ENCODE data around the gene PRKCA.

The PRKCA gene

DNA sequence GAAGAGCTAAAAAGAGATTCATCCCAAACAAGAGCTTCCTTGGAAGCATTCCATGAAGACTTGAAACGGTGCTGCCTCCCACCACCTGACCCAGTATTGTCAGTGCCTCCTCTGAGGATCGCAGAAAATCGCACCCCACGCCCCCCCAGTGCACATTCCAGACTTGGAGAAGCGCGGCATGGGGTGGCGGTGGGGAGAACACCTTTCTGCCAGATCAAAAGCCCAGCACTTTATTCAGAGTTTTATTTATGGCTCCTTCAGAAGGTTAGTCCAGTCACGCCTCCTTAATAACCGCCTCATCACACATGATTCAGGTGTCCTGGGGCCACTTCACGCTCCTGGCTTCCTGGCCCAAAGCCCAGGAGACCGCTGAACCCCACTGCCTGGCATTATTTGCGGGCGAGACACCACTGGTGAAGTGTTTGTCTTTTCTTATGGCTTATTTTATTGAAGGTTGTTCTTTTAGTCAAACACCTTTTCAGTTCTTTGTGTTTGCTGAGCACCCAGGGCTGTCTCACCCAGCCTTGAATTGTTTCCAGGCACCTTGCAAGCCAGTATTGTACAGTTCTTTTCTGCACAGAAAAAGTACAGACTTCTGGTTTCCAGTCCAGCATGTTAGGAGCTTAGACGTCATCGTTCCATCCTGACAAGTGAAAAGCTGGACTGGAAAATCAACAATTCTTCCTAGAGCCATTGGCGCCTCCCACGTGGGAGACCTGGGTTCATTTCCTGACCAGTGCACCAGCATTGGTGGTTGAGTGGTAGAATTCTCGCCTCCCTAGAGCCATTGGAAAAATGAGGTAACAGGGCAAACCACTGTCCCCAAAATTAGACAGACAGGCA is 452.9 kb downstream of the PRKCA start:
- no peak for DNase-seq

DNA sequence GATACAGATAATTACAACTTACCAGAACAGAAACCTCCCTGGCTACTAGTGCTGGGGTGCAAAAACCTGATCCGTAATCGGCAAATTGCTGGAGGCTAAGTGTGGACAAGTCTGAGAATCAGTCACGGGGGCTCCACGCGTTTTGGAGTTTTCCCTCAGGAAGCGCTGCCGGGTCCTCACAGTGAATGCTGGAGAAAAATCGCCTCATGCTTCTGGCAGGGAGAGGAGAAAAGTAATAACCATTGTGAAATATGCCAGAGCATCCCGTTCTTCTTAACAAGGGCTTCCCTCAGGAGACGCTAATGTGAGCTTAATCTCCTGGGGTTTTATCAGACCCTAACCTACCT is 453.5 kb downstream of the PRKCA start:
- no peak for DNase-seq

DNA sequence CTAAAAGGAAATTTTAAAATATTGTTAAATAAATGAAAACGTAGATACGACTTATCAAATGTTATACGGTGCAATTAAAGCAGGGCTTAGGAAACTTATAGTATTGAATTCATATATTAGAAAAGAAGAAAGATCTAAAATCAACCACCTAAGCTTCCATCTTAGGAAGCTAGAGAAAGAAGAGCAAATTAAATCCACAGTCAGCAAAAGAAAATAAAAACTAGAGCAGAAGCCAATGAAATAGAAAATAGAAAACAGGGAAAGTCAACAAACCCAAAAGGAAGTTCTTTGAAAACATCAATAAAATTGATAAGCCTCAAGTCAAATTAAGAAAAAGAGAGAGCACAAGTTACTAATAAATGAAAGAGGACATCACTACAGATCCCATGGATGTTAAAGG is 457.9 kb downstream of the PRKCA start:
- DNase-seq, result no peak

DNA sequence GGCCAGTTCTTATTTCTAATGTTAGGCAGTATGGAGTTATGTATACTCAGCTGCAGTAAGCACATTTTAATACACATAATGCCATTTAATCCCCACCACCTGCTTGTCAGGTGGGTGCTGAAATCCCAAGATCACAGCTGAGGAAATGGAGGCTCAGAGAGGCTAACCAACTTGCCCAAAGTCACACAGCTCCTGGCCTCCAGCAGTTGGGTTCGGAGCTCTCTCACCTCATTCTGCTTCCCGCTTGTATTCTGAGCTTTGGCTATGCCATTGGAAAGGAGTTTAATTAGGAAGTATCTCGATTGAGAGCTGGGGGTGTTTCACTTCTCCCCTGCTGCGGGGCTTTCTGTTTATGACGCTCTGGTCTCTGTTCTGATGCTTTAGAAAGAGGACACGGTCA is 459.9 kb downstream of the PRKCA start:
- no peak for DNase-seq

DNA sequence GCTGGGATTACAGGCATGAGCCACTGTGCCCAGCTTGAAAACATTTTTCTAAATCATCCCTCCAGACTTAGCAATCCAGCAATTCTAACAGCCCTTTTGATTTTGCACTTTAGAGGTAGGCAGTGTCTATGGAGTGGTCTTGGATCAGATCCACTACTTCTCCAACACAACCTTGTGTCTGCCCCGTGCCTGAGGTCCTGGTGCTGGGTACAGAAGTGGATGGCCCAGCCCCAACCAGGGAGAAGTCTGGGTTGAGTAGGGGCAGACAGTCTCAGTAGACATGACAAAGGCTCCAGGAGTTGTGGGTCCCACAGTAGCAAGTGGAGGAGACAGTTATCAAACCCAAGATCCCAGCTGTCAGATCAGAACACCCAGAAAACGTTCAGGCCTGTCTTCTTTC is 460.6 kb downstream of the PRKCA start:
- DNase-seq, result no peak

DNA sequence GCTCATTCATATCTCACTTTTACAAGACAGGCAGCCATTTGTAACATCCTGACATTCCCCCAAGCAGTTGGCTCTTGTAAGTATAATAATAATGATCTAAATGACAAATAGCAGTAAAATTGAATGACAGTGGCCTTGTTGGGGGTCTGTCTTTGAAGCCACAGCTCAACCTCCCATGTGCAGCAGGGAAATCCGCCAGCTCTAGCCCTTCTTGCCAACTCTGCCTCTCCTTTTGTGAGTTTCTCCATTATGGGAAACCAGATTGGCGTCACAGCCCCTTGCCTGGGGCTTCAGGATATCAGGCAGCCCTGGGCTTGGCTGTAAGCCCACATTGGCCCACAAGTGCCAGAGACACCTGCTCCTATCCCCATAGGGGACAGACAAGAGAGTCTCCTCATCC is 462.1 kb downstream of the PRKCA start:
- no peak for DNase-seq

DNA sequence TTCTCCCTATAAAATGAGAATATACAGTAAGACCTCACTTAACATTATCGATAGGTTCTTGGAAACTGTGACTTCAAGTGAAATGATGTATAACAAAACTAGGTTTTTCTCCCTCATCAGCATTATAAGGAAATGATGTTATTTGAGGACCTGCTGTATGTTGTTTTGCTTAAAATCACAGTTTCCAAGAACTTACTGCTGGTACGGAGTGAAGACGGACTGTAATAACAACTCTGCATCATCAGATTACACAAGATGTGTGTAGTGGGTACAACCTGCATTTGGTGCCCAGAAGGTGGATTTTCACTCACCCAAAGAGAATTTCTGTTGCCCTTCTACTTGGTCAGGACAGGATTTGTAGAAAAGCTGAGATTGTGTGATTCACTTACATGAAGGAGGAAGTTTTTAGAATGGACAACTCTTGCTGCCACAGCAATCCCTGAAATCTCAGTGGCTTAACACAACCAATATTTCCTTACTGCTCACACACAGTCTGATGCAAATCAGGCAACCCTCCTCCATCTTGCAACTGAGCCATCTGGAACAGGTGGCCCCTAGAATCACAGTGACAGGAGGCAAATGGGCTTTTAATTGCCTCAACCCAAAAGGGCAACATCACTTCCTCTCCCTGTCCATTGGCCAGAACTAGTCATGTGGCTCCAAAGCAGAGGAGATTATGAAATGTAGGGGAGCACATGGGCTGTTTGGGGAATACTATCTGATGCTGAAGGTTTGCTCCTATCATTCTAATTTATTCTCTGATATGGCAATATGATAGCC is 464.9 kb downstream of the PRKCA start:
- no peak for DNase-seq

DNA sequence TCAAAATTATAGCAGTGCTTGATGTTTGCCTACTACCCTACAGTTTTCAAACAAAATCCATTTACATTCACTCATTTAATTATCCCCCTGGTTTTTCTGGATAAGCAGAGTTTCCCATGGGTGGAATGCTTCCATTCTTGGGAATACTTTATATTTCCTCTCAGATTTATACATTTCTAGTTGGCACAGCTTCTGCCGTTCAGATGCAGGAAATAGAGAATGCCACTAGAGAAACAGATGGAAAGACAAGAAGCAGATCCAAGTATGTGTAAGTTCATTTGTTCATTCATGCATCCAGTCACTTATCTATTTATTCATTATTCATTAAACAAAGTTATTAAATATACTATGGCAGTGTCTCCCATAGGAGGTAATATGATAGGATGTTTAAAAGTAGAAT is 467.5 kb downstream of the PRKCA start:
- no peak for DNase-seq

DNA sequence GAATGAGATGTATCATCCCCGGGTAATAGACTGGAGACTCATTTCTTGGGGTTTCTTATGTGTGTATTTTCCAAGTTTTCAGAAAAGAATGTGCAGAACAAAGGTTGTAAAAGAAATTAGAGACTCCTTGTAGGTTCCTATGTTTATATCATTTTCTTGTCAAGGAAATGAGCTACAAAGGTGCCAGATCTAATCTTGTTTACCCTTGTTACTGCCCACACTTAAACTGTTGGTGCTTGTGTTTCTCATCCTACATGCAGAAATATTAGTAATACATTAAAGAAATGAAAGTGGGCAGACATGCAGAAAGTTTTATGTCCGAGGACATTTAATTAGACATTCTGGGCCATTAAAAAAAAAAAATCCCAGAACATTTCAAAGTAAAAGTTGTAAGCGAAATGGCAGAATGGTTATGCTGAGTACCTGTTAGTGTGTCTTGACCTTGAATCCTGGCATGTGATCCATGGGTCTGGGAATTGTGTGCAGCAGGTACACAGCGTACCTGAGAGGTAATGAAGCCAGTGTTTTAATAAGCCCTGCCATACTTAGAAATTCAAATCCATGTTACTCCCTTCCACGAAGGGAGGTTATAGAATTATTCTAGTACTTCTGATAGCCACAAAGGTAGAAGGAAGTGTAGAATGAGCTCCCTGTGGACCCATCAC is 469.9 kb downstream of the PRKCA start:
- DNase-seq, result no peak

DNA sequence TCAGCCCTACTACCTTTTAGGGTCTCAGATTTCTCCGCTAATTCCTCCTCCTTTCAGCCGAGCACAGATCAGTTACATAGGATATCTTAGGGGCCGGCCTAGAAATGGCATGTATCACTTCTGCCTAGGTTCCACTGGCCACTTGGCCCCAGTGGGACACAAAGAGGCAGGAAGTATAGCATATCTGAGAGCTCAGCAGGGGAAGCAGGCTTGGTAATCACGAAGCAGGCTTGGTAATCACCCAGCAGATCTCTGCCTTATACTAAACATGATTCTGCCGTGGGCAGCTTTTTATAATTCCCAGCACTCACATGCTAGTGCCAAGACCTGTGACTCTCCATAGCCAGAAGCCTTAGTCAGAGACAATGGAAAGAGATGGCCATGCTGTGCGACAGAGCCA is 472.9 kb downstream of the PRKCA start:
- no peak for DNase-seq

DNA sequence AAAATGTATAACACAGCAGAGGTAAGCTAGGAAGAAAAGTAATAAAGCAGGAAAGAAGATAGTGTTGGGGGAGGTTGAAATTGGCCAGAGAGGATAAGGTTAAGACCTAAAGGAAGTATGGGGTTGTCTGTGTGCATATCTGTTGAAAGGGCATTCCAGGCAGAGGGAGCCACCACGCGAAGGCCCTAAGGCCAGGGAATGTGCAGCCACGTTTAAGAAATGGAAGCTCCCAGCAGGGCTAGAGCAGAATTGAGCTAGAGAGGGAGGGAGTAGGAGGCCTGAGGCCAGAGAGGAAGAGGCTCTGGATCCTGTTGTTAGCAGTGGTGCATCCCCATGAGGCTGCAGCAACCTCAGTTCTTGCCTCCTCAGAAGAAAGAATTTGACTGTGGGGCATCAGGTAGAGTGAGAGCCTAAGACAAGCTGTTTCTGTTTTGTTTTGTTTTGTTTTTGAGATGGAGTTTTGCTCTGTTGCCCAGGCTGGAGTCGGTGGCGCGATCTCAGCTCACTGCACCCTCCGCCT is 473.5 kb downstream of the PRKCA start:
- no peak for DNase-seq

DNA sequence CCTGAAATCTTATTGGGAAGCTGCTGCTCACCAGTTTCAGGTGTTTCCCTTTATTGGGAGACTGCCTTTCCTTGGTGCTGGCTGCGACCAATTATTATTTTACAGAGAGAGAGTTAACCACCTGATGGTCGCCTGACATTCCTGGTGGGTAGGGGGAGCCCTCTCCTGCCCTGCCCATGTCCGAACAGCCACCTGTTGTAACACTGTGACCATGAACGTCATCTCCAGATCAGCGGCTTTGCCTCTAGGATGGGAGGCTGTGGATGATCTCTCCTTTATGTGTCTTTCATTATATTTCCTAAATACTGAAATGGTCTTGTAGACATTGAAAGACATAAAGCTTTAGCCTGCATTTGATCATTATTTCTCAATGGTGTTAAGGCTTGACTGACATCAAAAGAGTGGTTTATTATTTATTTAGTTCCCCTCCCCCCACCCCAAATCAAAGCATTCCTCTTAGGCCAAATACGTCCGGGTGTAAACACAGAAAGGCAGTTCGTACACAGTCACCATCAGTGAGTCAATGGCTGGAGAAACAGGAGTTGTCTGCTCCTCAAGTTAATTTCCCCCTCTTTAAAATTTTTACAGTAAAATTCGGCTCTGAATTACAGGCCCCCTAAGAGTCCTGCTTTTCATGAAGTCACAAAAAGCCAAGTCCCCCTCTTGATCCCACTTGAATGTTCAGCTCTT is 474.7 kb downstream of the PRKCA start:
- DNase-seq, result no peak

DNA sequence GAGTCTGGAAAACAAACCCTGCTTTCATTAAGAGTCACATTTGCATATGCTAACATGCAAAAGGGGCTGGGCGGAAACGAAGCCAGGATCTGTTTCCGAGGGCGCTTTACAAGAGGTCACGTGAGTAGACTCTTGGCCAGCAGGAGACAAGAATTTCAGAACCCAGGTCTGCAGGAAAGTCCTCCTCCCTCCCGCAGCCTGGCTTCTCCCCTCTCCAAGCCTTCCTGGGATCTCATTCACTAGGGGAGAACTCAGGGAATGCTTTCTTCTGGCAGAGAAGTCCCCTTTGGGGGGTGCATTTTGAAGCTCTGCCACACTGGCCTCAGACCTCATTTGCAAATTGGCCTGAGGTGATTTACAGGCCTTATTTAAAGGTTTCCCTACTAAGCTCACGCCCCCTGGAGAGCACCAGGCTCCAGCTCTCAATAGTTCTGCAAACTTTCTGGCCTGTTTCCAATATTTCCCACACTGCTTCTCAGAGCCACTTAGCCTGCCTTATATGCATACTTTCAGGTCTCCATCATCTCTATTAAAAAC is 475.3 kb downstream of the PRKCA start:
- DNase-seq, result no peak

DNA sequence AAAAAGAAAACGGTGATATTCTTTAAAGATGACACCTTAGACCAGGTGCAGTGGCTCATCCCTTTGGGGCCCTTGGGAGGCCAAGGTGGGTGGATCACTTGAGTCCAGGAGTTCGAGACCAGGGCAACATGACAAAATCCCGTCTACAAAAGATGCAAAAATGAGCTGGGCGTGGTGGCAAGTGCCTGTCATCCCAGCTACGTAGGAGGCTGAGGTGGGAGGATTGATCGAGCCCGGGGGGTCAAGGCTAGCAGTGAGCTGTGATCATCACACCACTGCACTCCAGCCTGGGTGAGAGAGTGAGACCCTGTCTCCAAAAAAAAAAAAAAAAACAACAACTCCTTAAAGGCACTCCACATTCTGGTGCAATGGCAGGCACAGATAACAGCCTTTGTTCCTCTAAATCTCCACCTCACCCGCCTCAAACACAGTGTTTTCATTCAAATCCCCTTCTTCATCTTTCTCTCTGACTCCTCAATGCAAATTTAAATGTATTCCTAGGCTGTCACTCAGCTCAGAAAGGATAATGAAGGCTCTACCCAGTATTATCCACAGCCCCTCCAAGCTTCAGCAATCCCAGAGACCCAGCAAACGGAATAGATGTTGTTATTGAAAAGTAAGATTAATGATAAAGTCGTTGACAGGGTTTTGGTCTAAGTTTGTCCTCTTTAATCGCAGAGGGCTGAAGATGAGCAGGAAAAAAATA is 476.3 kb downstream of the PRKCA start:
- no peak for DNase-seq

DNA sequence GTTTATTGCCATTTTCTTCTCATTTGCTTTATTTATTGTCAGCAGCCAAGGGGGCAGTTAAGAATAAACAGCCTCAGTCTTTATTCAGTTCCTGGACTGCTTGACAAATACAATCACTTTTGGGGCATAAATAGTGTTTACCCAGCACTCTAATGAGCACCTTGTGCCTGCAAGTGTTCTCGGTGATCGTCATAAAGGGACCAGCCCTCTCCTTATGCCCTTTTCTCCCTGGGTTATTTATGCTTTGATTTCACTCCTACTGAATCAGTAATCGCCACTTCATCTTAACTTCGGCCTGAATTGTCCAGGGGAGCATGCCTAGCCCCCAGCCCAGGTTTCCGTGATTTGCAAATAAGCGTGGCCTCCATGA is 476.8 kb downstream of the PRKCA start:
- no peak for DNase-seq

DNA sequence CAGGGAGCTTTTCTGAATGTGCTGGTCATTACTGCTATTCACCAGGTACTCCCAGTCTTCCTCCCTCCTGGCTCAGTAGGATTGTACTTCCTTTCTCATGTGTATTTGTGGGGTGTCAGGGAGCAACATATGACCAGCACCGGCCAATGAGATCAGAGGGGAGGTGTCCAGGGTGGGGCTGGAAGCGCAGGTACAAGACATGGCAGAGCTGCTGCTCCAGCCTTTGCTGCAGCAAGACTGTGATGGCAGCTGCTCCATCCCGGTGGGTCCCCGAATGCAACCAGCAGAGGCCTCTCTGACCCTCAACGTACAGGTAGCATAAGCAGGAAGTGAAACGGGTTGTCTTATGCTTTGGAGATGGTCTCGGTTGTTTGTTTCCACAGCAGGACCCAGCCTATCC is 478.7 kb downstream of the PRKCA start:
- no peak for DNase-seq

DNA sequence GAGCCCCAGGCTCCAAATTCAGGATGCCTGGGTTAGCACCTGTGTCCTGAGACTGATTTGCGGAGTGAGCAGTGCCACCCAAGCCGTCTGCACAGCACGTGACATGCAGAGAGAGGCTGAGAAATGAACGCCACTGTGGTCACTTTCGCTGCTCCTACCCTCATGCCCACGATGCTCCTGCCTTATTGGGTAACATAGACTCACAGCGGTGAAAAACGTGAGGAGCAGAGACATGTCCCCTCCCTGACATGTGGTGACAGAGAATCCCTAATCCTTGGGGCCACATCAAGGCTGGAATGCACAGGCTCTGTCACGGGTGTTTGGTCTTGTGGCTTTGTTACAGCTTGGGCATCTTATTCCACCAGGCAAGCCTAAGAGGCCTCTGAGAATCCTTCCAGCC is 480.4 kb downstream of the PRKCA start:
- no peak for DNase-seq

DNA sequence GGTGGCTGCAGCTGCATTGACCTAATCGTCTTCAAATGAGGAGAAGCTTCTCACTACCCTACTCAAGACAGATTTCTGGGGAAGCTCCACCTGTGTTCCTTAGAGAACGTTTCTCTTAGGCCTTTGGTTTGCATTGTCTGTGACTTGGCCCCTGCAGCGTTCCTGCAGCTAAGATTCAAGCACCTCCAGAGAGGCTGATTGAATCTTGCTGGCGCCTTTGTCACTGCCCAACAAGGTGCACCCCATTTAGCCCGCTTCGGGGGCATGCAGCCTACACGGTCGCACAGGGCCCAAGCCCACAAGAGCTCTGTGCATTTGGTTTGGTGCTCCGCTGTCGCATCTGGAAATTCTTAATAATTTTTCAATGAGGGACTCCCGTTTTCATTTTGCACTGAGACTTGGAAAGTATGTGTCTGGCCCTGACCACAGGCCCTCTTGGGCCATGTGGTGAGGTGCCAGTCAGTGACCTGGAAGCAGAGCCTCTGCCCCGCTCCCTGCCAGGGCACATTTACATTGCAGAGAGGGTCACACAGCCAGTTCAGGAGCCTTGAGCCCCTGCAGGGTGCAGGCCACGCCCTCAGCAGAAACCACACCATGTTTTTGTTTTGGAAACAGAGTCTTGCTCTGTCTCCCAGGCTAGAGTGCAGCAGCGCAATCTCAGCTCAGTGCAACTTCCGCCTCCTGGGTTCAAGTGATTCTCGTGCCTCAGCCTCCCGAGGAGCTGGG is 481.4 kb downstream of the PRKCA start:
- DNase-seq, result no peak

DNA sequence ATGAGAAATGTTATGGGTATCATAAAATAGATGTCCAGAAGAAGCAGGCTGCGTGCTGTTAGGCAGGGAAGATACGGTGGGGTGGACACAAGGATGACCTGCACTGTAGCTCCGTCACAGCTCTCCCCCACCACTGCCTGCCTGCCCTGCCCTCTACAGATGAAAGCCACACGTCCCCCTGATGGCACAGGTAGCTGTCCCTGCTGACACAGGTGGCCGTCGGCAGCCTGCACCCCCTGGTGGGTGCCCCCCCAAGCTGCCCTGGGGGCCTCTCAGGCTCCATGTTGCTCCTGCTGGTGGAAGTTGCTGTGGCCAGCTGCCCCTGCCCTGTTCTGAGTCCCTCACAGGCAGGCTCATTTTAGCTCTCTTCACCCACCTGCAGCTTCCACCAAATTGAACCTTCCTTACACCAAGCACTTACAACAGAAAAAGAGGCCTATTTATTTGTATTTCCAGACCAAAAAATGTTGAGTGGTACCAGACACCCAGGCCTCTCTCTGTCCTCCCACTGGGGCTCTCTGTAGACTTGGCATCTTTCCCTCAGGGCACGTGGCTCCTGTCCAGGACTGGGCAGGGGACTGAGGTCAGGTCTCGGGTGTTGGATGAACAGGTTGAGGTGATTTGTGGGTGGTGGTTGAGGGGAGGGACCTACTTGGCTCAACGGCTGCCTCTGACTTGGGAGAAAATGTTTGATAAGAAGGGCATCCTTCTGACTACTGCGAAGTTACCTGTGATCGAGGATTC is 482.4 kb downstream of the PRKCA start:
- DNase-seq, result no peak

DNA sequence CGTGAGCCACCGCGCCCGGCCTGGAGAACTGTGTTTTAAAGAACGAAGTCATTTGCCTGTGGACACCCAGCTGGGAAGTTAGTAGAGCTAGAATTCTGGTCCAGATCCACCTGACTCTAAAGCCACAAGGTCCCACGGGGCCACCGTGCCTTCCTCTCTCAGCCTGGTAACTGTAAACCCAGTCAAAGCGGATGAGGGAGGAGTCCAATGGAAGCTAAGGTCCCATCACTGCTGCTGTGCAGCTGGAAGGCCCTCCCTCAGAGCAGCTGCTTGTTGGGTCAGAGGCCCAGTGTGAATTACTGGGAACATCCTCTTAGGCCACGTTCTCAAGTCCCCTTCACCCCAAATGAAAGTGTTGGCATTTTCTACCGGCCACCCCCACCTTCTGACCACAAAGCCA is 483.7 kb downstream of the PRKCA start:
- no peak for DNase-seq

DNA sequence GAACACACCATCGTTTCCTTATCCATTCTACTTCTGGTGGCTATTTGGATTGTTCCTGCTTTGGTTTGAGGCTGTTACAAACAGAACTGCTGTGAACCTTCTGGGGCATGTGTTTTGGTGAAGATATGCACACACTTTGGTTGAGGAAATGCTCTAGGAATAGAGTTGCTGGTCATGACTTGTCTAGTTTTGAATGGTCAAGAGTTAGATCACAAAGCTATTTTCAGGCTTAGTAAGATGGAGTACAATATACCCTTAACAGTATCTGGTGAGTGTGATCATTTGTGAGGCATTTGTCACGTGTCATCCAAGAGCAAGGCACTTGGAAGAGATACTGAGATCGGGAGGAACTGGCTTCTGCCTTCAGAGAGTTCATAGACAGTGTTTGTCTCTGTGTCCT is 485.5 kb downstream of the PRKCA start:
- no peak for DNase-seq
